Heart left ventricle (tissue), 16 donors: ENCODE data around the gene TTC22. TPM values are rescaled to one million over a fixed set of nuclear protein-coding genes. Genes with fewer than 3 reads are reported as not detected.

ENCODE experiments used
- ATAC-seq, 4 donors: fragments of 200-7000 bp; cut with Tn5 transposase; one replicate each; pipeline ENCODE4 v1.9.1; 2020 to 2022; ENCODE audit warnings: moderate library complexity in 4 of 4, mild to moderate bottlenecking in 3 of 4, moderate number of reproducible peaks in 1 of 4
- DNase-seq, 5 donors: peaks; one replicate each; pipeline ENCODE4 v3.0.0-alpha.2; 2020
- H3K27ac ChIP-seq, 12 donors: fragments of 200-600 bp; sonication (generic) in 4 of 12; one replicate each; pipeline versions ENCODE4 v1.5.0 to v1.8.0; 2016 to 2022; ENCODE audit warnings: mild to moderate bottlenecking in 2 of 12
- H3K27me3 ChIP-seq, 9 donors: fragments of 200-600 bp; sonication (generic) in 2 of 9; one replicate each; pipeline versions ENCODE4 v1.5.1 to v1.8.0; 2016 to 2022; ENCODE audit warnings: mild to moderate bottlenecking in 3 of 9
- H3K36me3 ChIP-seq, 9 donors: fragments of 200-600 bp; sonication (generic) in 2 of 9; one replicate each; pipeline versions ENCODE4 v1.5.0 to v1.8.0; 2018 to 2022; ENCODE audit warnings: mild to moderate bottlenecking in 2 of 9
- H3K4me1 ChIP-seq, 12 donors: fragments of 200-600 bp; sonication (generic) in 4 of 12; one replicate each; pipeline versions ENCODE4 v1.5.0 to v1.8.0; 2016 to 2022; ENCODE audit warnings: mild to moderate bottlenecking in 3 of 12
- H3K4me3 ChIP-seq, 12 donors: fragments of 200-600 bp; sonication (generic) in 4 of 12; one replicate each; pipeline versions ENCODE4 v1.5.0 to v1.8.0; 2017 to 2022; ENCODE audit warnings: mild to moderate bottlenecking in 9 of 12, moderate library complexity in 4 of 12
- H3K9me3 ChIP-seq, 12 donors: fragments of 200-600 bp; sonication (generic) in 4 of 12; one replicate each; pipeline versions ENCODE4 v1.5.0 to v1.8.0; 2016 to 2022; ENCODE audit warnings: mild to moderate bottlenecking in 1 of 12
- CTCF ChIP-seq, 12 donors: fragments of 200-600 bp; sonication (generic) in 4 of 12; IDR thresholded peaks; one replicate each; pipeline versions ENCODE4 v1.5.0 to v1.8.0; 2018 to 2022; ENCODE audit warnings: antibody characterized with exemption in 12 of 12, mild to moderate bottlenecking in 5 of 12
- POLR2A ChIP-seq, 2 donors: fragments of 450-650 bp; IDR thresholded peaks; one replicate each; pipeline ENCODE4 v1.6.1; 2017; ENCODE audit warnings: antibody characterized with exemption in 2 of 2, mild to moderate bottlenecking in 2 of 2, moderate library complexity in 2 of 2
- WGBS, 4 donors: extraction: QIAGEN DNeasy Blood & Tissue Kit in 2 of 4; methylation state at CpG; one replicate each; pipeline versions ENCODE4 v1.1.5 to v1.1.7; 2013 to 2018; 5-methylcytosine and 5-hydroxymethylcytosine counted together
- intact Hi-C, 10 donors: fragments of 100-400 bp; cut with DNase I; formaldehyde crosslinking; loops; one replicate each; pipeline versions ENCODE4 v1.11.1 to v1.14.2; 2022
- polyA plus RNA-seq, 2 donors: library from polyadenylated mRNA; stranded (reverse); fragments of 200-250 nt; gene quantifications; one replicate each; pipeline ENCODE4 v1.2.3, GENCODE V29; 2013
- total RNA-seq, 9 donors: library from RNA; depleted of rRNA in 2 of 9; stranded (reverse); fragments of >200 nt in 2 of 9; fragmentation: NEBNext Ultra II Directional in 3 of 9; extraction: Animal tissue kit (Norgen Biotek cat#: 25700) in 3 of 9; gene quantifications; one replicate each; pipeline versions ENCODE4 v1.1.0 to v1.2.4, GENCODE V29; 2016 to 2023
- donor health status: ischemic (EF 13 %, LVEDD 7.1; RV severe dilation, severe dysfunction).
- donor health status: healthy with polysubstance abuse.
- donor health status: DM: no; HTN: yes; CAD: no.
- donor health status: DM: no; HTN: no; CAD: no.
- donor health status: ischemic (EF 25% LVEDD 6.9; RV normal size, moderate dysfunction).
- donor health status: ischemic (EF 25% LVEDD 5.7; RV mildly dilated, moderate dysfunction).
- donor health status: healthy.
- donor health status: DM: yes; HTN: yes; CAD: no.
- donor health status: ischemic (EF 35%, LVEDD 5.7; RV mildly dilated, moderate dysfunction).
- donor health status: nonischemic (EF 11% LVEDD 7.7; RV severe dilation, severe dysfunction).
- donor health status: DM: yes; HTN: yes; CAD: no.
- donor health status: PGD.
- donor health status: ischemic (EF 29% LVEDD 5.4; RV normal size, mild dysfunction).
- donor health status: nonischemic (EF 23%, LVEDD 6.1; RV moderate dilation, normal function).

TTC22 gene
- total and polyA plus RNA-seq, 11 donors = 0.06 to 2.5 (median 0.25) TPM; not detected in 2

- H3K27me3 ChIP-seq = peaks cover 0 to 39% (median 19%) of the 10 kb centered on the region in 9 donors
- H3K4me1 ChIP-seq = peaks cover 0 to 14% (median 5%) of the 10 kb centered on the region in 12 donors
- TF ChIP-seq POLR2A (IDR thresholded peaks at IDR 0.05) (no peak), CTCF (IDR thresholded peaks at IDR 0.05) (no peak)
- no peak for ATAC-seq
- WGBS, 4 donors = 50 to 72% (median 70%) methylated on average over 3 of the region's 3 CpGs
- no peaks in the 10 kb centered on the region for H3K36me3 ChIP-seq
- H3K9me3 ChIP-seq = no peaks in the 10 kb centered on the region
- no peak overlapping the region for H3K4me3 ChIP-seq
- no peak for DNase-seq
- intact Hi-C loops = no loop called here
- no peak overlapping the region for H3K27ac ChIP-seq
Observed at GRCh38 chr1:54798206-54798605, 2.9 kb downstream of the TTC22 start.

GRCh38 chr1:54796902-54797301 is 4.2 kb downstream of the TTC22 start:
- intact Hi-C loops = no loop called here
- WGBS, 4 donors = 78 to 94% (median 91%) methylated on average over 2 of the region's 2 CpGs
- no peaks in the 10 kb centered on the region for H3K36me3 ChIP-seq
- H3K27me3 ChIP-seq = peaks cover 0 to 41% (median 15%) of the 10 kb centered on the region in 9 donors
- no peak overlapping the region for H3K4me3 ChIP-seq
- TF ChIP-seq POLR2A (IDR thresholded peaks at IDR 0.05) (no peak), CTCF (IDR thresholded peaks at IDR 0.05) (no peak)
- peaks cover 0 to 7% (median 1%) of the 10 kb centered on the region in 12 donors for H3K9me3 ChIP-seq
- no peak for ATAC-seq
- no peak overlapping the region for H3K27ac ChIP-seq
- H3K4me1 ChIP-seq = peaks cover 0 to 14% (median 5%) of the 10 kb centered on the region in 12 donors
- no peak for DNase-seq

- Histone ChIP-seq H3K36me3 (no peaks in the 10 kb centered on the region), H3K27ac (no peak overlapping the region), H3K4me1 (peaks cover 0 to 14% (median 2%) of the 10 kb centered on the region in 12 donors), H3K9me3 (peaks cover 0 to 9% (median 3%) of the 10 kb centered on the region in 12 donors), H3K27me3 (peaks cover 0 to 40% (median 11%) of the 10 kb centered on the region in 9 donors), H3K4me3 (no peak overlapping the region)
- 89 to 93% (median 90%) methylated on average over 18 of the region's 18 CpGs for WGBS, 4 donors
- TF ChIP-seq POLR2A (IDR thresholded peaks at IDR 0.05) (no peak), CTCF (IDR thresholded peaks at IDR 0.05) (no peak)
- ATAC-seq = no peak
- no peak for DNase-seq
- intact Hi-C loops = no loop called here
Observed at GRCh38 chr1:54795841-54796468, 5.2 kb downstream of the TTC22 start.

- WGBS, 4 donors = 61 to 74% (median 65%) methylated on average over 4 of the region's 4 CpGs
- ATAC-seq = no peak
- Histone ChIP-seq H3K27ac (no peak overlapping the region), H3K36me3 (no peaks in the 10 kb centered on the region), H3K4me3 (no peak overlapping the region), H3K27me3 (peaks cover 0 to 33% (median 5%) of the 10 kb centered on the region in 9 donors), H3K4me1 (peaks cover 0 to 13% (median 0%) of the 10 kb centered on the region in 12 donors), H3K9me3 (peaks cover 0 to 9% (median 3%) of the 10 kb centered on the region in 12 donors)
- intact Hi-C loops = no loop called here
- no peak for DNase-seq
- TF ChIP-seq CTCF (IDR thresholded peaks at IDR 0.05) (no peak), POLR2A (IDR thresholded peaks at IDR 0.05) (no peak)
Observed at GRCh38 chr1:54795356-54795665, 5.8 kb downstream of the TTC22 start.
